GM12872 (cell line): ENCODE measurements around the gene NDFIP1.

ENCODE experiments used
- CTCF ChIP-seq: IDR thresholded peaks from 3 replicates; pipeline ENCODE4 v1.5.1; 2011; ENCODE audit warnings: low read depth, mild to moderate bottlenecking, low read length, moderate library complexity; ENCODE audit not compliant: insufficient read depth

The NDFIP1 gene

GRCh38 chr5:142125378-142125777 is 16.8 kb downstream of the NDFIP1 start:
- TF ChIP-seq CTCF = no peak

GRCh38 chr5:142125963-142126362 is 17.4 kb downstream of the NDFIP1 start:
- no peak for TF ChIP-seq CTCF

- TF ChIP-seq CTCF = no peak
Measured at GRCh38 chr5:142128675-142129208, 20.2 kb downstream of the NDFIP1 start.

GRCh38 chr5:142129446-142130066 is 21.0 kb downstream of the NDFIP1 start:
- no peak for TF ChIP-seq CTCF

GRCh38 chr5:142131394-142131793 is 22.8 kb downstream of the NDFIP1 start:
- TF ChIP-seq CTCF = no peak

GRCh38 chr5:142132916-142133315 is 24.3 kb downstream of the NDFIP1 start:
- TF ChIP-seq CTCF = no peak

GRCh38 chr5:142133330-142134206 is 25.0 kb downstream of the NDFIP1 start:
- no peak for TF ChIP-seq CTCF
